ENCODE results near the gene ADAM11.
A peak's percentile ranks its signal among the peaks of the same experiment; 100 is the strongest.
"Not testable (repeated sequence)": the region's sequence is repeated elsewhere in the genome, so short reads cannot be mapped to it uniquely, and the experiment has no call there.

The ADAM11 gene

GRCh38 chr17:44798356-44798755 lies 39.6 kb downstream of the ADAM11 start:
- DNase-seq: no peak

GRCh38 chr17:44801880-44802279 lies 43.1 kb downstream of the ADAM11 start:
- DNase-seq: no peak

- no peak for DNase-seq
Observed at GRCh38 chr17:44804302-44805089, 45.7 kb downstream of the ADAM11 start.

- no peak for DNase-seq
Observed at GRCh38 chr17:44807093-44807816, 48.5 kb downstream of the ADAM11 start.

GRCh38 chr17:44807817-44808155 lies 49.0 kb downstream of the ADAM11 start:
- no peak for DNase-seq

GRCh38 chr17:44808156-44808555 lies 49.4 kb downstream of the ADAM11 start:
- no peak for DNase-seq

GRCh38 chr17:44808656-44809388 lies 50.0 kb downstream of the ADAM11 start:
- DNase-seq: not testable (repeated sequence)

GRCh38 chr17:44812263-44812662 lies 53.5 kb downstream of the ADAM11 start:
- no peak for DNase-seq

GRCh38 chr17:44818508-44818907 lies 59.7 kb downstream of the ADAM11 start:
- not testable (repeated sequence) for DNase-seq

- peak; percentile 96 for DNase-seq
Observed at GRCh38 chr17:44820631-44821212, 61.9 kb downstream of the ADAM11 start.

GRCh38 chr17:44825236-44825635 lies 66.4 kb downstream of the ADAM11 start:
- not testable (repeated sequence) for DNase-seq

GRCh38 chr17:44826123-44826790 lies 67.5 kb downstream of the ADAM11 start:
- no peak for DNase-seq

- DNase-seq: no peak
Observed at GRCh38 chr17:44827863-44828262, 69.1 kb downstream of the ADAM11 start.

GRCh38 chr17:44828919-44829522 lies 70.2 kb downstream of the ADAM11 start:
- DNase-seq: no peak

GRCh38 chr17:44829523-44830358 lies 71.0 kb downstream of the ADAM11 start, which contains the start of gene GJC1:
TSS of gene GJC1 (minus strand) at chr17:44830287. CDS start at chr17:44805817, 24,470 bp downstream.
- no peak for DNase-seq

GRCh38 chr17:44830359-44831288 lies 71.8 kb downstream of the ADAM11 start:
- no peak for DNase-seq

- DNase-seq: no peak
Observed at GRCh38 chr17:44831371-44831770, 72.6 kb downstream of the ADAM11 start.
